LNCAP (cell line): ENCODE results near the gene BRINP2.
A peak's percentile ranks its signal among the peaks of the same experiment; 100 is the strongest.

Experiments
- CTCF ChIP-seq: fragments of 450-650 bp; IDR thresholded peaks from 2 replicates; pipeline ENCODE4 v1.5.1; 2017; ENCODE audit warnings: mild to moderate bottlenecking

The BRINP2 gene

GRCh38 chr1:177185209-177185608, 14.5 kb downstream of the BRINP2 start:
- TF ChIP-seq CTCF = peak; percentile 81

- no peak for TF ChIP-seq CTCF
These were observed 15.9 kb downstream of the BRINP2 start for GRCh38 chr1:177186639-177187038.

- TF ChIP-seq CTCF = no peak
These were observed 19.7 kb downstream of the BRINP2 start for GRCh38 chr1:177190308-177190970.

- no peak for TF ChIP-seq CTCF
These were observed 27.5 kb downstream of the BRINP2 start for GRCh38 chr1:177198243-177198642.

GRCh38 chr1:177200290-177200689, 29.5 kb downstream of the BRINP2 start:
- no peak for TF ChIP-seq CTCF

- no peak for TF ChIP-seq CTCF
These were observed 36.1 kb downstream of the BRINP2 start for GRCh38 chr1:177206831-177207355.

GRCh38 chr1:177208920-177209319, 38.2 kb downstream of the BRINP2 start:
- TF ChIP-seq CTCF = no peak

GRCh38 chr1:177209357-177209756, 38.6 kb downstream of the BRINP2 start:
- no peak for TF ChIP-seq CTCF
